Measurements from ENCODE around the gene TCF12. TPM values are rescaled to one million over a fixed set of nuclear protein-coding genes. Genes with fewer than 3 reads are reported as not detected.

TCF12 gene
- total RNA-seq, 4 donors from 2014 or later: 108 to 177 (median 148) TPM

DNA sequence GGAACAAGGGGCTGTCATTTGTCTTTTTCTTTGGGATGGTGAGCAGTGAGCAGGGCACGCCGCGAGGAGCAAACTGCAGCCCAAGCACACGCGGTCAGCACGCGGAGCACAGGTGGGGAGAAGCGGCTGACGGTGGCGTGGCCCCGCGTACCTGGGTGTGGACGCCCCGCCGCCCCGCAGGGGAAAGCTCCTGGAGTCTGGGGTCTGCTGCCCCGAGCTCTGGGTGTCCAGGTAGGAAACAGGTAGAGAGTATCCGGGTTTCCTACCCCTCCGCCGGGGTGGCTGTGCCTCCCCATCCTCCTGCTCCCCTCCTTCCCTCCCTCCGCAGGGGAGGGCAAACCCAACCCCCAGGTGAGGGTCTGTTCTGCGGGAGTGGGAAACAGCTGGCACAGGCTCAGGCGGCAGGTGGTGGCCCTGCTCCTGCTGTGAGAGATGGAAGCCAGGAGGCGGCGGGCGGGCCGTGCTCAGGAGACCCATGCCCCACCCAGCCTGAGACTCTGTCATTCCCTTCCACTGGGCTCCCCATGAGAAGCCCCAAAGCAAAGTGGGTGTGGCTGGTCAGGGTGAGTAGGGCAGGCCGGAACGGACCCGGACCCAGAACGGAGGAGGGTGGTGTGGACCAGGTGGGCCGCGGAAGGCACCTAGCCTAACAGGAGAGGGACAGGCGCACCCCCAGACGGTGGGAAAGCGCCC is 400.9 kb downstream of the TCF12 start:
- Histone ChIP-seq H3K4me3 (no peak overlapping the region), H3K9me3 (no peaks in the 10 kb centered on the region), H3K27ac (replicated peaks in 1 of 4) (no peak overlapping the region), H3K36me3 (no peaks in the 10 kb centered on the region), H3K27me3 (no peaks in the 10 kb centered on the region), H3K4me1 (peaks cover 0 to 13% (median 8%) of the 10 kb centered on the region in 4 donors)
- intact Hi-C loops (cut with DNase I): no loop called here
- no peak for TF ChIP-seq POLR2AphosphoS5 (IDR thresholded peaks at IDR 0.05)
- TF ChIP-seq, protein P1, sequence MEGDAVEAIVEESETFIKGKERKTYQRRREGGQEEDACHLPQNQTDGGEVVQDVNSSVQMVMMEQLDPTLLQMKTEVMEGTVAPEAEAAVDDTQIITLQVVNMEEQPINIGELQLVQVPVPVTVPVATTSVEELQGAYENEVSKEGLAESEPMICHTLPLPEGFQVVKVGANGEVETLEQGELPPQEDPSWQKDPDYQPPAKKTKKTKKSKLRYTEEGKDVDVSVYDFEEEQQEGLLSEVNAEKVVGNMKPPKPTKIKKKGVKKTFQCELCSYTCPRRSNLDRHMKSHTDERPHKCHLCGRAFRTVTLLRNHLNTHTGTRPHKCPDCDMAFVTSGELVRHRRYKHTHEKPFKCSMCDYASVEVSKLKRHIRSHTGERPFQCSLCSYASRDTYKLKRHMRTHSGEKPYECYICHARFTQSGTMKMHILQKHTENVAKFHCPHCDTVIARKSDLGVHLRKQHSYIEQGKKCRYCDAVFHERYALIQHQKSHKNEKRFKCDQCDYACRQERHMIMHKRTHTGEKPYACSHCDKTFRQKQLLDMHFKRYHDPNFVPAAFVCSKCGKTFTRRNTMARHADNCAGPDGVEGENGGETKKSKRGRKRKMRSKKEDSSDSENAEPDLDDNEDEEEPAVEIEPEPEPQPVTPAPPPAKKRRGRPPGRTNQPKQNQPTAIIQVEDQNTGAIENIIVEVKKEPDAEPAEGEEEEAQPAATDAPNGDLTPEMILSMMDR (IDR thresholded peaks at IDR 0.05): no peak
- TF ChIP-seq EP300 (IDR thresholded peaks at IDR 0.05): no peak
- TF ChIP-seq POLR2A (IDR thresholded peaks at IDR 0.05; ENCODE audit: low read depth): no peak
- DNase-seq (ENCODE audit: extremely low spot score): no peak
- WGBS: 93% methylated on average over 35 of the region's 36 CpGs

DNA sequence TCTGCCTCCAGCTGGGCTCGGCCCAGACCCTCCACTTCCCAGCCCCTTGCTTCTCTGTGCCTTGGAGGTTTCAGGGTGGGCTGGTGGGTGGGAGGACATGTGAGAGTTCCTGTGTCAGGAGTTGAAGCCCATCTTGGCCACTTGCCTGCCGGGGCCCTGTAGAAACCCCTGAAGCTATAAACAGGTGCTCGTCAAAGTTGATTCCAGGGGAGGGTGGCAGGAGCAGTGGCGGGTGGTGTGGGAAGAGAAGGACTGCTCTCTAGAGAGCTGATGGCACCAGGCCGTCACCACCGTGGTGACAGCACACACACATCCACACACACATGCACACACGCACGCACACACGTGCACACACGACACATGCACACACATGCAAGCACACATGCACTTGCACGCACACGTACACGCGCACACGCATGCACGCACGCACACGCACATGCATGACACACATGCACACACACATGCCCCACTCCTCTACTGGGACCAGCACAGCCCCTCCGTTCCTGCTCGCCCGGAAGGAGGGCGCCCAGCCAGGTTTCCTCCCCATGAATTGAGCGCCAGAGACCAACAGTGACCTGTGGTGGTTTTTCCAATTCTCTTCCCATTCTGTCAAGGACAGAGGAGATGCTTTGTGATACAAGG is 401.6 kb downstream of the TCF12 start:
- H3K27ac ChIP-seq (replicated peaks in 1 of 4): peak overlapping the region in 2 of 4 donors; percentile 21 to 26
- H3K27me3 ChIP-seq: no peaks in the 10 kb centered on the region
- H3K36me3 ChIP-seq: no peaks in the 10 kb centered on the region
- TF ChIP-seq POLR2A (IDR thresholded peaks at IDR 0.05; ENCODE audit: low read depth) (no peak), EP300 (IDR thresholded peaks at IDR 0.05) (no peak), POLR2AphosphoS5 (IDR thresholded peaks at IDR 0.05) (no peak)
- TF ChIP-seq, protein P1 (IDR thresholded peaks at IDR 0.05): no peak
- H3K4me1 ChIP-seq: peaks cover 0 to 13% (median 8%) of the 10 kb centered on the region in 4 donors
- H3K9me3 ChIP-seq: no peaks in the 10 kb centered on the region
- H3K4me3 ChIP-seq: no peak overlapping the region
- DNase-seq (ENCODE audit: extremely low spot score): no peak
- intact Hi-C loops (cut with DNase I): no loop called here
- 93% methylated on average over 21 of the region's 23 CpGs for WGBS

DNA sequence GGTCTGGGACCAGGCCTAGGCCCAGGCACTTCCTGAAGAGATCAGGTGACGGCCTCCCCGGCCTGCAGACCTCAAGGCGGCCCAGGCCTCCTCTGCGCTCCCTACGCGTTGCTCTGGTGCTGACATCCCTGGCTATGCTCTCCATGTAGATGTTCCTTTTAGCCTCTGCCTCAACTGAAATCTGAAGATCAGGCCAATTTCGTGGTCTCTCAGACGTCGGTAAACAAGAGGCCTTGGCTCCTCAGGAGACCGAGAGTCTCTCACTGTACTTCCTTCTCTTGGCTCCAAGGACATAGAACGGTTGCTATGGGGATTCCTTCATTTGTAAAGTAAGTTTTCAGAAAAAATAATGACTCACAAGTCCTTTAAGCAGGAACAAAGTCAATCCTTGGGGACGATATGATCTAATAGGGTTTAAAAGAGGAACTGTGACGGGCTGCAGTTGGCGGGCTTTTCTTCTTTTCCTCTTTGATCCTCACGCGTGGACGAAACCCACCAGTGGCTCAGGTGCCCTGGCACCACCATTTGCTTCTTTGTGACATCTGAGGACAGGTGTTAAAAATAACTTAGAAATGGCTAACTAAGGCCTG is 402.3 kb downstream of the TCF12 start:
- 74% methylated on average over 17 of the region's 17 CpGs for WGBS
- no peak overlapping the region for H3K4me3 ChIP-seq
- H3K27ac ChIP-seq (replicated peaks in 1 of 4): peak overlapping the region in 2 of 4 donors; percentile 21 to 26

DNA sequence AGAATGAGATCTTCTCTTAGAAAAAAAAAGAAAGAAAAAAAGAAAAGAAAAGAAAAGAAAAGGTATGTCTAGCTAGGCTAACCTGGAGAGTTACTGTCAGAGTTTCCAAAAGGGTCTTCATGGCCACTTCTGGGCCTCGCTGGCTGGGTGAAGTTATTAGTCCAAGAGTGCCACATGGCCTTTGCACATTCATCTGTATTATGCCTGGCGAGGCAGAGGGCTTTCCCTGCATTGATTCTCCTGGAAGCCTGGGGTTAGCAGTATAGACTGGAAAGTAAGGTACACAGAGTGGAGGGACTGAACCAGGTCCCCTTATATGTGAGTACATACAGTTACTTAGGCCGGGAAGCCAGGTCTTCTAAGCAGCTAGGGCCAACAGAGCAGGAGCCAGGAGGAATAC is 403.0 kb downstream of the TCF12 start:
- Histone ChIP-seq H3K27me3 (no peaks in the 10 kb centered on the region), H3K27ac (replicated peaks in 1 of 4) (no peak overlapping the region), H3K9me3 (no peaks in the 10 kb centered on the region), H3K4me1 (peaks cover 0 to 13% (median 8%) of the 10 kb centered on the region in 4 donors), H3K36me3 (no peaks in the 10 kb centered on the region), H3K4me3 (no peak overlapping the region)
- no peak for TF ChIP-seq POLR2AphosphoS5 (IDR thresholded peaks at IDR 0.05)
- no peak for TF ChIP-seq POLR2A (IDR thresholded peaks at IDR 0.05; ENCODE audit: low read depth)
- TF ChIP-seq EP300 (IDR thresholded peaks at IDR 0.05): no peak
- TF ChIP-seq, protein P1 (IDR thresholded peaks at IDR 0.05): no peak
- intact Hi-C loops (cut with DNase I): no loop called here
- DNase-seq (ENCODE audit: extremely low spot score): no peak
- 97% methylated on average over 3 of the region's 3 CpGs for WGBS

More for the DNA sequence above, 402.3 kb downstream of the TCF12 start:
- Histone ChIP-seq H3K36me3 (no peaks in the 10 kb centered on the region), H3K27me3 (no peaks in the 10 kb centered on the region), H3K4me1 (peaks cover 0 to 13% (median 8%) of the 10 kb centered on the region in 4 donors), H3K9me3 (no peaks in the 10 kb centered on the region)
- intact Hi-C loops (cut with DNase I): no loop called here
- DNase-seq (ENCODE audit: extremely low spot score): no peak
- no peak for TF ChIP-seq POLR2A (IDR thresholded peaks at IDR 0.05; ENCODE audit: low read depth)
- TF ChIP-seq POLR2AphosphoS5 (IDR thresholded peaks at IDR 0.05): no peak
- no peak for TF ChIP-seq EP300 (IDR thresholded peaks at IDR 0.05)
- TF ChIP-seq, protein P1 (IDR thresholded peaks at IDR 0.05): no peak

All from esophagus muscularis mucosa (tissue), 4 donors.